ENCODE results near the gene GINS1. TPM values are rescaled to one million over a fixed set of nuclear protein-coding genes. Genes with fewer than 3 reads are reported as not detected.

GINS1 gene
- total and polyA plus RNA-seq, 2 donors (not counting 1 experiment from before 2014, with no cell fraction given), result 0.61 to 2.0 TPM

GRCh38 chr20:25360631-25361286 lies 46.7 kb upstream of the GINS1 start:
- ATAC-seq (ENCODE audit: low read depth) (peak; percentile 51), DNase-seq (peak; percentile 29)
- WGBS (ENCODE audit: insufficient coverage), result 41% methylated on average over 9 of the region's 10 CpGs
- Histone ChIP-seq H3K36me3 (replicated peaks in 1 of 2; ENCODE audit: control extremely low read depth in 1 of 2, control insufficient read depth in 1 of 2, extremely low read depth in 1 of 2, insufficient read depth in 2 of 2, low read length in 1 of 2) (no peaks in the 10 kb centered on the region), H3K9me3 (ENCODE audit: control extremely low read depth in 1 of 3, control insufficient read depth in 2 of 3, insufficient read depth in 1 of 3, low read length in 2 of 3) (peaks cover 0 to 3% (median 0%) of the 10 kb centered on the region in 3 donors), H3K79me2 (ENCODE audit: control insufficient read depth, insufficient read depth, low read length) (no peaks in the 10 kb centered on the region), H3K27ac (ENCODE audit: low read length in 2 of 2) (peak overlapping the region in 1 of 2 donors; percentile 37), H3K9ac (ENCODE audit: low read length) (peak overlapping the region; percentile 33), H2AFZ (ENCODE audit: insufficient read depth, low read depth, low read length, poor library complexity, severe bottlenecking) (peak overlapping the region; percentile 64), H4K20me1 (ENCODE audit: control insufficient read depth, insufficient read depth, low read length, poor library complexity, severe bottlenecking) (no peaks in the 10 kb centered on the region), H3K4me3 (ENCODE audit: control extremely low read depth in 1 of 5, extremely low read depth in 1 of 5, insufficient read depth in 1 of 5, low read depth in 2 of 5, low read length in 4 of 5) (no peak overlapping the region), H3K4me1 (ENCODE audit: control insufficient read depth in 2 of 2, insufficient read depth in 2 of 2, low read length in 2 of 2) (peaks cover 13 to 14% of the 10 kb centered on the region in 2 donors), H3K4me2 (replicated peaks; ENCODE audit: low read depth, low read length, poor library complexity, severe bottlenecking) (peak overlapping the region; percentile 61), H3K27me3 (replicated peaks in 1 of 4; ENCODE audit: control extremely low read depth in 1 of 4, control insufficient read depth in 3 of 4, insufficient read depth in 4 of 4, low read length in 3 of 4) (no peaks in the 10 kb centered on the region)
- POLR2A ChIA-PET, result no interaction called here
- H3K9me3 Mint-ChIP-seq (ENCODE audit: insufficient read depth), result peaks cover 4% of the 10 kb centered on the region
- intact Hi-C loops (cut with micrococcal nuclease), result no loop called here
- CTCF ChIA-PET, result no interaction called here
- H3K27me3 Mint-ChIP-seq, result no peaks in the 10 kb centered on the region
- H3K4me3 Mint-ChIP-seq, result peak overlapping the region; percentile 66
- peak overlapping the region; percentile 26 for H3K27ac Mint-ChIP-seq
- H3K4me1 Mint-ChIP-seq, result peaks cover 29% of the 10 kb centered on the region
- TF ChIP-seq, protein P1, sequence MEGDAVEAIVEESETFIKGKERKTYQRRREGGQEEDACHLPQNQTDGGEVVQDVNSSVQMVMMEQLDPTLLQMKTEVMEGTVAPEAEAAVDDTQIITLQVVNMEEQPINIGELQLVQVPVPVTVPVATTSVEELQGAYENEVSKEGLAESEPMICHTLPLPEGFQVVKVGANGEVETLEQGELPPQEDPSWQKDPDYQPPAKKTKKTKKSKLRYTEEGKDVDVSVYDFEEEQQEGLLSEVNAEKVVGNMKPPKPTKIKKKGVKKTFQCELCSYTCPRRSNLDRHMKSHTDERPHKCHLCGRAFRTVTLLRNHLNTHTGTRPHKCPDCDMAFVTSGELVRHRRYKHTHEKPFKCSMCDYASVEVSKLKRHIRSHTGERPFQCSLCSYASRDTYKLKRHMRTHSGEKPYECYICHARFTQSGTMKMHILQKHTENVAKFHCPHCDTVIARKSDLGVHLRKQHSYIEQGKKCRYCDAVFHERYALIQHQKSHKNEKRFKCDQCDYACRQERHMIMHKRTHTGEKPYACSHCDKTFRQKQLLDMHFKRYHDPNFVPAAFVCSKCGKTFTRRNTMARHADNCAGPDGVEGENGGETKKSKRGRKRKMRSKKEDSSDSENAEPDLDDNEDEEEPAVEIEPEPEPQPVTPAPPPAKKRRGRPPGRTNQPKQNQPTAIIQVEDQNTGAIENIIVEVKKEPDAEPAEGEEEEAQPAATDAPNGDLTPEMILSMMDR (IDR thresholded peaks at IDR 0.05), result no peak
- TF ChIP-seq EZH2 (IDR thresholded peaks at IDR 0.05; ENCODE audit: borderline replicate concordance, insufficient read depth, low read depth, low read length, poor library complexity, severe bottlenecking), result no peak

GRCh38 chr20:25361287-25361683 lies 46.2 kb upstream of the GINS1 start:
- DNase-seq (no peak), ATAC-seq (ENCODE audit: low read depth) (no peak)
- Histone ChIP-seq H4K20me1 (ENCODE audit: control insufficient read depth, insufficient read depth, low read length, poor library complexity, severe bottlenecking) (no peaks in the 10 kb centered on the region), H3K9me3 (ENCODE audit: control extremely low read depth in 1 of 3, control insufficient read depth in 2 of 3, insufficient read depth in 1 of 3, low read length in 2 of 3) (peaks cover 0 to 3% (median 0%) of the 10 kb centered on the region in 3 donors), H2AFZ (ENCODE audit: insufficient read depth, low read depth, low read length, poor library complexity, severe bottlenecking) (peak overlapping the region; percentile 64), H3K79me2 (ENCODE audit: control insufficient read depth, insufficient read depth, low read length) (no peaks in the 10 kb centered on the region), H3K4me3 (ENCODE audit: control extremely low read depth in 1 of 5, extremely low read depth in 1 of 5, insufficient read depth in 1 of 5, low read depth in 2 of 5, low read length in 4 of 5) (no peak overlapping the region), H3K4me2 (replicated peaks; ENCODE audit: low read depth, low read length, poor library complexity, severe bottlenecking) (peak overlapping the region; percentile 61), H3K36me3 (replicated peaks in 1 of 2; ENCODE audit: control extremely low read depth in 1 of 2, control insufficient read depth in 1 of 2, extremely low read depth in 1 of 2, insufficient read depth in 2 of 2, low read length in 1 of 2) (no peaks in the 10 kb centered on the region), H3K27ac (ENCODE audit: low read length in 2 of 2) (peak overlapping the region in 1 of 2 donors; percentile 37), H3K27me3 (replicated peaks in 1 of 4; ENCODE audit: control extremely low read depth in 1 of 4, control insufficient read depth in 3 of 4, insufficient read depth in 4 of 4, low read length in 3 of 4) (no peaks in the 10 kb centered on the region), H3K9ac (ENCODE audit: low read length) (peak overlapping the region; percentile 33), H3K4me1 (ENCODE audit: control insufficient read depth in 2 of 2, insufficient read depth in 2 of 2, low read length in 2 of 2) (peaks cover 9 to 10% of the 10 kb centered on the region in 2 donors)
- Mint-ChIP-seq H3K27me3 (no peaks in the 10 kb centered on the region), H3K4me1 (peaks cover 25% of the 10 kb centered on the region), H3K4me3 (peak overlapping the region; percentile 66), H3K27ac (peak overlapping the region; percentile 26), H3K9me3 (ENCODE audit: insufficient read depth) (peaks cover 4% of the 10 kb centered on the region)
- 95% methylated on average over 4 of the region's 6 CpGs for WGBS (ENCODE audit: insufficient coverage)
- ChIA-PET CTCF (no interaction called here), POLR2A (no interaction called here)
- intact Hi-C loops (cut with micrococcal nuclease), result no loop called here
- TF ChIP-seq EZH2 (IDR thresholded peaks at IDR 0.05; ENCODE audit: borderline replicate concordance, insufficient read depth, low read depth, low read length, poor library complexity, severe bottlenecking), result no peak
- TF ChIP-seq, protein P1 (IDR thresholded peaks at IDR 0.05), result no peak

Measured in B cell (primary cell).